Lower lobe of right lung (tissue), 2 donors: ENCODE results near the gene LHFPL4. TPM values are rescaled to one million over a fixed set of nuclear protein-coding genes. Genes with fewer than 3 reads are reported as not detected.

Experiments
- ATAC-seq, 2 donors: fragments of 200-7000 bp; cut with Tn5 transposase; one replicate each; pipeline ENCODE4 v1.9.1; 2020 to 2022; ENCODE audit warnings: mild to moderate bottlenecking in 2 of 2, moderate library complexity in 2 of 2
- DNase-seq: peaks from one replicate; pipeline ENCODE4 v3.0.0-alpha.2; 2020
- H3K27ac ChIP-seq: fragments of 200-600 bp; one replicate; pipeline ENCODE4 v1.8.0; 2022
- H3K27me3 ChIP-seq: fragments of 200-600 bp; one replicate; pipeline ENCODE4 v1.8.0; 2022; ENCODE audit warnings: low read depth
- H3K36me3 ChIP-seq: fragments of 200-600 bp; one replicate; pipeline ENCODE4 v1.8.0; 2022; ENCODE audit warnings: mild to moderate bottlenecking
- H3K4me1 ChIP-seq: fragments of 200-600 bp; one replicate; pipeline ENCODE4 v1.8.0; 2022
- H3K4me3 ChIP-seq: fragments of 200-600 bp; one replicate; pipeline ENCODE4 v1.8.0; 2022; ENCODE audit warnings: mild to moderate bottlenecking
- H3K9me3 ChIP-seq: fragments of 200-600 bp; one replicate; pipeline ENCODE4 v1.8.0; 2022
- CTCF ChIP-seq: fragments of 200-600 bp; IDR thresholded peaks from one replicate; pipeline ENCODE4 v1.8.0; 2022; ENCODE audit warnings: antibody characterized with exemption, mild to moderate bottlenecking
- intact Hi-C: fragments of 100-400 bp; cut with DNase I; formaldehyde crosslinking; loops from one replicate; pipeline ENCODE4 v1.11.0; 2022
- total RNA-seq: library from RNA; stranded (reverse); fragmentation: NEBNext Ultra II Directional; extraction: Animal tissue kit (Norgen Biotek cat#: 25700); gene quantifications from one replicate; pipeline ENCODE4 v1.2.1, GENCODE V29; 2021
- donor health status: DM: no; HTN: yes; CAD: no; lungs with severe emphysema.

LHFPL4 gene
- total RNA-seq, 1 donor from 2014 or later, result not detected

DNA sequence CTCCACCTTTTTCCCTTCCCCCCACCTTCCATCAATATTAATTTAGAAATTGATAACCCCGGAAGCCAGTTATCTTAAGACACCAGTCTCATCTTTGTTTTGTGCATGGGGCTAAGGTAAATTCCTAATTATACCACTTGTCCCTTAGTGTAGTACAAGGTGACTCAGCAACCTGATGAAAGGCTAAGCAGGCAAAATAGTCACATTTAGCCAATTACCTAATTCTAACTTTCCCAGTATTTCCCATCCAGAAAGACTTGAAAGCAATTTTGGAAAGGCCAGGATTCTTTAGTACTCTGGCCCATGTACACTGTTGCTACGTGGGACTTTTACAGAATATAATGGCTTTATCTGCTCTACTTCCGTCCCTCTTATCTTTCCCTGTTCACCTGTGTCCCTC, 83.6 kb downstream of the LHFPL4 start:
- Histone ChIP-seq H3K9me3 (no peaks in the 10 kb centered on the region), H3K27ac (no peak overlapping the region), H3K36me3 (peaks cover 100% of the 10 kb centered on the region), H3K27me3 (no peaks in the 10 kb centered on the region), H3K4me1 (no peaks in the 10 kb centered on the region), H3K4me3 (no peak overlapping the region)
- DNase-seq (no peak), ATAC-seq (no peak)
- no peak for TF ChIP-seq CTCF
- intact Hi-C loops, result no loop called here

GRCh38 chr3:9468460-9468859, 85.2 kb downstream of the LHFPL4 start:
- Histone ChIP-seq H3K4me1 (no peaks in the 10 kb centered on the region), H3K9me3 (no peaks in the 10 kb centered on the region), H3K4me3 (no peak overlapping the region), H3K36me3 (peaks cover 100% of the 10 kb centered on the region), H3K27ac (no peak overlapping the region), H3K27me3 (no peaks in the 10 kb centered on the region)
- ATAC-seq, result no peak
- intact Hi-C loops, result no loop called here
- no peak for TF ChIP-seq CTCF
- no peak for DNase-seq

GRCh38 chr3:9467451-9467850, 86.2 kb downstream of the LHFPL4 start:
- Histone ChIP-seq H3K36me3 (peaks cover 100% of the 10 kb centered on the region), H3K27me3 (no peaks in the 10 kb centered on the region), H3K9me3 (no peaks in the 10 kb centered on the region), H3K4me1 (no peaks in the 10 kb centered on the region), H3K27ac (no peak overlapping the region), H3K4me3 (no peak overlapping the region)
- no peak for TF ChIP-seq CTCF
- DNase-seq, result no peak
- ATAC-seq, result no peak
- intact Hi-C loops, result no loop called here

GRCh38 chr3:9455596-9456131, 98.0 kb downstream of the LHFPL4 start:
- intact Hi-C loops, result no loop called here
- peaks cover 98% of the 10 kb centered on the region for H3K36me3 ChIP-seq
- no peak for ATAC-seq

GRCh38 chr3:9452417-9452816, 101.2 kb downstream of the LHFPL4 start:
- H3K36me3 ChIP-seq, result peaks cover 100% of the 10 kb centered on the region
- ATAC-seq, result no peak

More at GRCh38 chr3:9455596-9456131, 98.0 kb downstream of the LHFPL4 start:
- no peak overlapping the region for H3K27ac ChIP-seq
- DNase-seq, result no peak
- TF ChIP-seq CTCF, result no peak
- H3K9me3 ChIP-seq, result no peaks in the 10 kb centered on the region
- H3K4me1 ChIP-seq, result no peaks in the 10 kb centered on the region
- H3K4me3 ChIP-seq, result no peak overlapping the region
- H3K27me3 ChIP-seq, result no peaks in the 10 kb centered on the region

More at GRCh38 chr3:9452417-9452816, 101.2 kb downstream of the LHFPL4 start:
- no peaks in the 10 kb centered on the region for H3K4me1 ChIP-seq
- H3K27me3 ChIP-seq, result no peaks in the 10 kb centered on the region
- no peak for DNase-seq
- intact Hi-C loops, result no loop called here
- TF ChIP-seq CTCF, result no peak
- H3K4me3 ChIP-seq, result no peak overlapping the region
- no peaks in the 10 kb centered on the region for H3K9me3 ChIP-seq
- H3K27ac ChIP-seq, result no peak overlapping the region
